NB4 (cell line): Measurements from ENCODE around the gene ENDOU.

Source experiments
- MYC ChIP-seq: IDR thresholded peaks from 2 replicates; pipeline ENCODE4 v1.6.1; 2011; ENCODE audit warnings: low read depth, low read length
- POLR2A ChIP-seq: IDR thresholded peaks from 2 replicates; pipeline ENCODE4 v1.6.1; 2011; ENCODE audit warnings: mild to moderate bottlenecking; ENCODE audit not compliant: insufficient read length; ENCODE audit errors: extremely low read depth
- TF ChIP-seq, protein P1 (sequence below): IDR thresholded peaks from one replicate; pipeline ENCODE4 v1.5.1; 2012; ENCODE audit warnings: low read depth, low read length
- TF ChIP-seq, protein P2 (sequence below): IDR thresholded peaks from 2 replicates; pipeline ENCODE4 v1.6.1; 2011; ENCODE audit warnings: low read depth, low read length

DNA sequence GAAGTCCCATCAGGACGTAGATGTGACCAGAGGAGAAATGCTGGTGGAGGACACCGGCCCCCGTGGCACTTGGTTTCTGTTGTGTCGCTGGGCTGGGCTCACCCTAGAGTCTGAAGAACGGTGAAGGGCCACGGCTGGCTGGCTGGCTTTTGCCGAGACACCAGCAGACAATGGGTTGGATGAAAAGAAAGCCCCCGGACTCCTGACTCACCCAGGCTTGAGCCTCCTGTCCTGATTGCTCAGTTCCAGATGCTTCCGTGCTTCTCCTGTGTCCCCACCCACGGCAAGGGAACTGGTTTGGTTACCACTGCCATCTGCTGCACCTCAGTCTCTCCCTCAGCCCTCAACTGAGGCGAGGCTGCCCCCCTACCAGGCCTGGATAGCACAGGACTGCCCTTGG is 10.4 kb upstream of the ENDOU start:
- TF ChIP-seq, protein P1, sequence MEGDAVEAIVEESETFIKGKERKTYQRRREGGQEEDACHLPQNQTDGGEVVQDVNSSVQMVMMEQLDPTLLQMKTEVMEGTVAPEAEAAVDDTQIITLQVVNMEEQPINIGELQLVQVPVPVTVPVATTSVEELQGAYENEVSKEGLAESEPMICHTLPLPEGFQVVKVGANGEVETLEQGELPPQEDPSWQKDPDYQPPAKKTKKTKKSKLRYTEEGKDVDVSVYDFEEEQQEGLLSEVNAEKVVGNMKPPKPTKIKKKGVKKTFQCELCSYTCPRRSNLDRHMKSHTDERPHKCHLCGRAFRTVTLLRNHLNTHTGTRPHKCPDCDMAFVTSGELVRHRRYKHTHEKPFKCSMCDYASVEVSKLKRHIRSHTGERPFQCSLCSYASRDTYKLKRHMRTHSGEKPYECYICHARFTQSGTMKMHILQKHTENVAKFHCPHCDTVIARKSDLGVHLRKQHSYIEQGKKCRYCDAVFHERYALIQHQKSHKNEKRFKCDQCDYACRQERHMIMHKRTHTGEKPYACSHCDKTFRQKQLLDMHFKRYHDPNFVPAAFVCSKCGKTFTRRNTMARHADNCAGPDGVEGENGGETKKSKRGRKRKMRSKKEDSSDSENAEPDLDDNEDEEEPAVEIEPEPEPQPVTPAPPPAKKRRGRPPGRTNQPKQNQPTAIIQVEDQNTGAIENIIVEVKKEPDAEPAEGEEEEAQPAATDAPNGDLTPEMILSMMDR: no peak
- no peak for TF ChIP-seq POLR2A
- TF ChIP-seq, protein P2, sequence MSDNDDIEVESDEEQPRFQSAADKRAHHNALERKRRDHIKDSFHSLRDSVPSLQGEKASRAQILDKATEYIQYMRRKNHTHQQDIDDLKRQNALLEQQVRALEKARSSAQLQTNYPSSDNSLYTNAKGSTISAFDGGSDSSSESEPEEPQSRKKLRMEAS: no peak
- TF ChIP-seq MYC: no peak
